K562 (cell line): ENCODE results near the gene DPH5. TPM values are rescaled to one million over a fixed set of nuclear protein-coding genes. Genes with fewer than 3 reads are reported as not detected.

ENCODE experiments used
- ATAC-seq: fragments of 200-7000 bp; cut with Tn5 transposase; 3 replicates; pipeline ENCODE4 v1.9.1; 2020; ENCODE audit warnings: moderate library complexity
- BruUV-seq: library from RNA; stranded (reverse); fragments of 400-500 nt; replicated peaks from 2 replicates; lab custom pipeline; 2021; lab: Mats Ljungman, UMichigan
- CTCF ChIA-PET: fragments of 300-600 bp; formaldehyde crosslinking; extraction: SDS; loops from one replicate; lab custom pipeline; 2021; ENCODE audit warnings: low intra/inter-chr PET ratio; lab: Yijun Ruan, JAX
- POLR2A ChIA-PET: fragments of 300-600, 350-650 bp; sonication (Branson Sonifier 250); formaldehyde crosslinking; extraction: SDS; loops from one replicate; lab custom pipeline; 2021; ENCODE audit warnings: antibody characterized with exemption, inconsistent platforms; lab: Yijun Ruan, JAX
- DNase-seq, 4 experiments: peaks; one replicate each; pipeline versions ENCODE4 v3.0.0 to v3.0.0-alpha.2; 2011 to 2018; ENCODE audit warnings: low spot score in 3 of 4, mixed read lengths in 3 of 4; ENCODE audit errors: extremely low read depth in 1 of 4
- FAIRE-seq: peaks from 2 replicates; lab custom pipeline; 2011; peaks lifted over from hg19 to GRCh38; lab: Jason Lieb, UNC
- H2AFZ ChIP-seq: 2 replicates; pipeline ENCODE4 v1.6.0; 2011; ENCODE audit warnings: low read depth, low read length, control low read depth, inconsistent platforms
- H3K27ac ChIP-seq: fragments of 200-600 bp; 3 replicates; pipeline ENCODE4 v1.8.0; 2011; ENCODE audit warnings: low read depth, mild to moderate bottlenecking, control low read depth, inconsistent platforms, low read length, moderate library complexity, mixed read lengths; ENCODE audit errors: extremely low read depth
- H3K27me3 ChIP-seq, 2 experiments: fragments of 300-600 bp in 1 of 2; 2 replicates in 1 of 2; 3 replicates in 1 of 2; pipeline versions ENCODE4 v1.6.0 to v1.8.0; 2011; ENCODE audit warnings: inconsistent platforms in 2 of 2, low read length in 2 of 2, mild to moderate bottlenecking in 1 of 2, mixed read lengths in 1 of 2, moderate library complexity in 1 of 2; ENCODE audit not compliant: control insufficient read depth in 2 of 2, insufficient read depth in 2 of 2
- H3K36me3 ChIP-seq: fragments of 300-600 bp; 3 replicates; pipeline ENCODE4 v1.8.0; 2011; ENCODE audit warnings: mild to moderate bottlenecking, low read length, inconsistent platforms; ENCODE audit not compliant: control insufficient read depth, insufficient read depth
- H3K4me1 ChIP-seq, 2 experiments: fragments of 200-600 bp in 1 of 2; replicated peaks in 1 of 2; 2 replicates in 1 of 2; 3 replicates in 1 of 2; pipeline versions ENCODE4 v1.5.1 to v1.8.0; 2011; ENCODE audit warnings: inconsistent platforms in 2 of 2, low read length in 2 of 2, mild to moderate bottlenecking in 1 of 2, mixed read lengths in 1 of 2, moderate library complexity in 1 of 2; ENCODE audit not compliant: control insufficient read depth in 2 of 2, insufficient read depth in 2 of 2
- H3K4me2 ChIP-seq: 2 replicates; pipeline ENCODE4 v1.6.1; 2011; ENCODE audit warnings: low read length, control low read depth, inconsistent platforms, mixed read lengths; ENCODE audit not compliant: insufficient read depth
- H3K4me3 ChIP-seq: fragments of 200-600 bp; sonication (generic), shearing (Covaris generic); 2 replicates; pipeline ENCODE4 v1.5.1; 2016; ENCODE audit warnings: control low read depth, inconsistent platforms
- H3K79me2 ChIP-seq: fragments of 200-600 bp; 3 replicates; pipeline ENCODE4 v1.8.0; 2011; ENCODE audit warnings: low read length, inconsistent platforms; ENCODE audit not compliant: control insufficient read depth, insufficient read depth
- H3K9ac ChIP-seq, 2 experiments: 2 replicates each; pipeline versions ENCODE4 v1.6.0 to v1.6.1; 2011; ENCODE audit warnings: low read depth in 2 of 2, low read length in 2 of 2, control low read depth in 1 of 2, inconsistent platforms in 1 of 2, mild to moderate bottlenecking in 1 of 2, mixed read lengths in 1 of 2; ENCODE audit not compliant: insufficient read depth in 1 of 2
- H3K9me1 ChIP-seq: one replicate; pipeline ENCODE4 v1.6.0; 2011; ENCODE audit warnings: inconsistent platforms, mild to moderate bottlenecking, low read length, moderate library complexity; ENCODE audit not compliant: control insufficient read depth, insufficient read depth
- H3K9me3 ChIP-seq: replicated peaks from 2 replicates; pipeline ENCODE4 v1.5.1; 2011; ENCODE audit warnings: low read depth, low read length, inconsistent platforms; ENCODE audit not compliant: control insufficient read depth, insufficient read depth
- H4K20me1 ChIP-seq: replicated peaks from 2 replicates; pipeline ENCODE4 v1.6.1; 2011; ENCODE audit warnings: low read length, inconsistent platforms, mixed read lengths; ENCODE audit not compliant: control insufficient read depth, insufficient read depth
- ARNT ChIP-seq, 2 experiments: fragments of 450-650 bp; IDR thresholded peaks; 2 replicates each; pipeline ENCODE4 v1.6.1; 2016; ENCODE audit warnings: mild to moderate bottlenecking in 1 of 2
- CBFA2T2 ChIP-seq: fragments of 450-650 bp; conservative IDR thresholded peaks from 2 replicates; pipeline ENCODE4 v1.6.1; 2017; ENCODE audit warnings: mild to moderate bottlenecking
- CBX2 ChIP-seq: fragments of 200-600 bp; sonication (generic); IDR thresholded peaks from one replicate; pipeline ENCODE4 v1.6.1; 2012; ENCODE audit warnings: mild to moderate bottlenecking, low read length, inconsistent platforms; ENCODE audit not compliant: insufficient read depth, poor library complexity, severe bottlenecking
- CREB1 ChIP-seq, 2 experiments: sonication (generic) in 1 of 2; formaldehyde crosslinking in 1 of 2; IDR thresholded peaks; 2 replicates each; pipeline versions ENCODE4 v1.6.1 to v1.8.0; 2012 to 2022; ENCODE audit warnings: inconsistent platforms in 1 of 2, mild to moderate bottlenecking in 1 of 2, missing genetic modification reagents in 1 of 2, moderate library complexity in 1 of 2
- DMBX1 ChIP-seq: fragments of 250-450 bp; sonication (Bioruptor Pico); IDR thresholded peaks from 2 replicates; pipeline ENCODE4 v1.8.0; 2022; ENCODE audit warnings: inconsistent platforms, mild to moderate bottlenecking, moderate library complexity, borderline replicate concordance
- HNRNPL ChIP-seq: fragments of 200-400 bp; formaldehyde crosslinking; IDR thresholded peaks from 2 replicates; pipeline ENCODE4 v1.6.1; 2017; ENCODE audit warnings: low read depth, mild to moderate bottlenecking, low read length
- KLF10 ChIP-seq: fragments of 250-450 bp; sonication (Bioruptor Pico); IDR thresholded peaks from 2 replicates; pipeline ENCODE4 v1.6.1; 2021; ENCODE audit warnings: matching md5 sums
- NELFE ChIP-seq: IDR thresholded peaks from 2 replicates; pipeline ENCODE4 v1.6.1; 2011; ENCODE audit warnings: mild to moderate bottlenecking; ENCODE audit not compliant: insufficient read depth, insufficient read length
- NFIC ChIP-seq: fragments of 450-650 bp; IDR thresholded peaks from 2 replicates; pipeline ENCODE4 v1.6.1; 2017; ENCODE audit warnings: mild to moderate bottlenecking, inconsistent platforms
- PTBP1 ChIP-seq: fragments of 200-400 bp; formaldehyde crosslinking; IDR thresholded peaks from 2 replicates; pipeline ENCODE4 v1.6.1; 2017; ENCODE audit warnings: low read depth, low read length
- SIX5 ChIP-seq, 2 experiments: IDR thresholded peaks; 2 replicates each; pipeline ENCODE4 v1.6.1; 2011; ENCODE audit warnings: low read length in 2 of 2, borderline replicate concordance in 1 of 2, low read depth in 1 of 2, mild to moderate bottlenecking in 1 of 2, moderate library complexity in 1 of 2; ENCODE audit not compliant: insufficient read depth in 1 of 2
- SRF ChIP-seq, 2 experiments: fragments of 250-450, 450-650 bp in 1 of 2; sonication (Bioruptor Pico) in 1 of 2; sonication (generic) in 1 of 2; formaldehyde crosslinking; IDR thresholded peaks; 2 replicates each; pipeline versions ENCODE4 v1.5.0 to v1.5.1; 2020 to 2022; ENCODE audit warnings: mild to moderate bottlenecking in 1 of 2, missing genetic modification reagents in 1 of 2
- TAL1 ChIP-seq: fragments of 450-650 bp; IDR thresholded peaks from 2 replicates; pipeline ENCODE4 v1.6.1; 2016; ENCODE audit warnings: mild to moderate bottlenecking
- THAP12 ChIP-seq: fragments of 250-450 bp; sonication (Bioruptor Pico); IDR thresholded peaks from 2 replicates; pipeline ENCODE4 v1.9.0; 2021; ENCODE audit warnings: mild to moderate bottlenecking, inconsistent platforms
- ZNF134 ChIP-seq: fragments of 250-450 bp; sonication (Bioruptor Pico); conservative IDR thresholded peaks from 2 replicates; pipeline ENCODE4 v1.4.0; 2020
- WGBS: fragments of 100-300 bp; shearing (Covaris generic); methylation state at CpG from one replicate; pipeline ENCODE4 v1.1.6; 2016; ENCODE audit warnings: low coverage, mixed read lengths; ENCODE audit not compliant: insufficient coverage; ENCODE audit errors: missing lambda C conversion rate; 5-methylcytosine and 5-hydroxymethylcytosine counted together
- in situ Hi-C: fragments of 300-500 bp; cut with MboI; formaldehyde crosslinking; loops from 4 replicates; pipeline ENCODE4 v1.15.0; 2018; ENCODE audit warnings: inconsistent platforms, mixed read lengths
- intact Hi-C: fragments of 100-400 bp; cut with micrococcal nuclease; formaldehyde crosslinking; loops from 2 replicates; pipeline ENCODE4 v1.14.2; 2022
- polyA plus RNA-seq, 8 experiments: library from polyadenylated mRNA; depleted of rRNA in 4 of 8; stranded (reverse) in 5 of 8; unstranded in 3 of 8; fragments of >200 nt; fragmentation: Nextera tagmentation in 2 of 8; fragmentation: Illumina TruSeq in 1 of 8; extraction: Ambion mirVana in 2 of 8; extraction: Trizol in 1 of 8; gene quantifications; 2 replicates each; pipeline versions ENCODE4 v1.2.1 to v1.2.3, GENCODE V29; 2011 to 2014; ENCODE audit warnings: inconsistent platforms in 1 of 8, missing spikeins in 1 of 8
- total RNA-seq, 7 experiments: library from RNA; depleted of rRNA in 6 of 7; stranded (reverse); fragments of >200 nt in 6 of 7; fragmentation: Illumina TruSeq in 2 of 7; extraction: Trizol in 2 of 7; gene quantifications; 2 replicates each; pipeline versions ENCODE4 v1.2.1 to v1.2.3, GENCODE V29; 2011 to 2021; ENCODE audit warnings: low replicate concordance in 1 of 7
- TF ChIP-seq, protein P1 (sequence below): fragments of 450-650 bp; IDR thresholded peaks from 2 replicates; pipeline ENCODE4 v1.6.1; 2016; ENCODE audit warnings: mild to moderate bottlenecking

The DPH5 gene
- total and polyA plus RNA-seq, 9 of the 15 experiments (the other 6 are each of a cell fraction or from before 2014, with no cell fraction given) = 37.6 to 159 (median 89.7) TPM

GRCh38 chr1:100950781-100951180 lies 74.8 kb downstream of the DPH5 start:
- CTCF ChIA-PET = no interaction called here
- Histone ChIP-seq H3K4me3 (no peak overlapping the region), H3K9me3 (no peaks in the 10 kb centered on the region), H3K9me1 (no peaks in the 10 kb centered on the region), H3K9ac (no peak overlapping the region), H4K20me1 (no peaks in the 10 kb centered on the region), H3K27ac (no peak overlapping the region), H3K4me1 (peaks cover 9 to 10% of the 10 kb centered on the region in 2 experiments; a peak in 3 of 5 replicates)
- 55% methylated on average over 4 of the region's 4 CpGs for WGBS
- intact Hi-C loops = no loop called here
- POLR2A ChIA-PET = interaction anchor here (1.6 kb wide), 1 partner anchor 8 kb away, joined by 5 read pairs; no protein-coding TSS in a partner anchor
- ATAC-seq = no peak
- TF ChIP-seq DMBX1 (CRISPR knock-in tag) (no peak), TAL1 (no peak), NFIC (no peak), CBFA2T2 (no peak), THAP12 (CRISPR knock-in tag) (no peak), NELFE (no peak), PTBP1 (no peak), ZNF134 (CRISPR knock-in tag) (no peak), HNRNPL (no peak), CREB1 (IDR thresholded peaks at IDR 0.05) (no peak), CREB1 (CRISPR knock-in tag; IDR thresholded peaks at IDR 0.05) (no peak), SIX5 (IDR thresholded peaks at IDR 0.05; ENCODE audit: borderline replicate concordance in 1 of 2, insufficient read depth in 1 of 2, low read depth in 1 of 2, low read length in 2 of 2) (no peak), CBX2 (no peak), SRF (CRISPR knock-in tag; IDR thresholded peaks at IDR 0.05) (no peak), ARNT (IDR thresholded peaks at IDR 0.05) (no peak), KLF10 (CRISPR knock-in tag) (no peak)
- TF ChIP-seq, protein P1, sequence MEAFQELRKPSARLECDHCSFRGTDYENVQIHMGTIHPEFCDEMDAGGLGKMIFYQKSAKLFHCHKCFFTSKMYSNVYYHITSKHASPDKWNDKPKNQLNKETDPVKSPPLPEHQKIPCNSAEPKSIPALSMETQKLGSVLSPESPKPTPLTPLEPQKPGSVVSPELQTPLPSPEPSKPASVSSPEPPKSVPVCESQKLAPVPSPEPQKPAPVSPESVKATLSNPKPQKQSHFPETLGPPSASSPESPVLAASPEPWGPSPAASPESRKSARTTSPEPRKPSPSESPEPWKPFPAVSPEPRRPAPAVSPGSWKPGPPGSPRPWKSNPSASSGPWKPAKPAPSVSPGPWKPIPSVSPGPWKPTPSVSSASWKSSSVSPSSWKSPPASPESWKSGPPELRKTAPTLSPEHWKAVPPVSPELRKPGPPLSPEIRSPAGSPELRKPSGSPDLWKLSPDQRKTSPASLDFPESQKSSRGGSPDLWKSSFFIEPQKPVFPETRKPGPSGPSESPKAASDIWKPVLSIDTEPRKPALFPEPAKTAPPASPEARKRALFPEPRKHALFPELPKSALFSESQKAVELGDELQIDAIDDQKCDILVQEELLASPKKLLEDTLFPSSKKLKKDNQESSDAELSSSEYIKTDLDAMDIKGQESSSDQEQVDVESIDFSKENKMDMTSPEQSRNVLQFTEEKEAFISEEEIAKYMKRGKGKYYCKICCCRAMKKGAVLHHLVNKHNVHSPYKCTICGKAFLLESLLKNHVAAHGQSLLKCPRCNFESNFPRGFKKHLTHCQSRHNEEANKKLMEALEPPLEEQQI = no peak
- TF ChIP-seq, all 486 proteins: peak for 0
- Histone ChIP-seq H3K27me3 (no peaks in the 10 kb centered on the region), H3K36me3 (peaks cover 14% of the 10 kb centered on the region), H2AFZ (no peak overlapping the region), H3K79me2 (no peaks in the 10 kb centered on the region; the same call in 2 of the 3 replicates), H3K4me2 (no peak overlapping the region)
- FAIRE-seq (no peak), DNase-seq (no peak)
- in situ Hi-C loops = no loop called here
- no TSS peak for BruUV-seq
